Measurements from ENCODE around the gene CAPZB.

DNA sequence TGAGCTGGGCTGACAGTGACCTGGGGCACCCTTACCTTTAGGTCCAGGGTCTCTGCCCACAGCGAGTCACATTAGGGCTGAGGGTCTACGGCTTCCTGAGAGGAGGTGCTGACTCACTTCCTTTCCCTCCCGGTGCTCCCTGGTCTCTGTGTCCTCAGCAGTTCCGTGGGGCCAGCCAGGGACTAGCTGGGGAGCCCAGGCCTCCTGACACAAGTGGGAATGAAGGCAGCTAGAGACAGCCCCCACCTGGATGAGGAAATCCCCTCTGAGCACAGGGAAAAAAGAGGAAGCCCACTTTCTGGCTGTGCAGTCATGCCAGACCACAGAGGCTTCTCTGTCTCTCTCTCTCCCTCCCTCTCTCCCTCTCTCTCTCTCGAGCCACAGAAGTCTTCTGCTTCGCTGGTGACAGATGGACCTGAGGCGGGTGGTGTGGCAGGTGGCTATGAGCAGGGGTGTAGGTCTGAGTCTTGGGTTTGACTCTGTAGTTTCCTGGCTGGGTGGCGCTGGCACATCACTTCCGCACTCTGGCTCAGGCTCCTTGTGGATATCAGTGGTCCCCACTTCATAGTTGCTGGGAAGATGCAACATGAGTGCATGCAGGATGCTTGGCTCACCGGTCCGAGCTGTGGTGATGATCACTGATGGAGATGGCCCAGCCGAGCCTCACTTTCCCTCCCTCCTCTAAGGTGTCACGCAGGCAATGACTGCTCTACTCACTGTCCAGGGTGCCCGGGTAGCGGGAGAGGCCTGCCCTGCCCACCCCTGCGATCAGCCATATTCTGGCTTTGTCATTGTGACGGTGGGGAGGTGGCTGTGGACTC, 169.8 kb downstream of the CAPZB start:
- TF ChIP-seq POLR2A (IDR thresholded peaks at IDR 0.05; ENCODE audit: low read depth, low read length) (no peak), TAF1 (IDR thresholded peaks at IDR 0.05; ENCODE audit: low read depth, low read length) (no peak), POU2F2 (IDR thresholded peaks at IDR 0.05; ENCODE audit: low read depth, low read length) (no peak), POLR2AphosphoS5 (IDR thresholded peaks at IDR 0.05; ENCODE audit: low read depth, low read length) (no peak)
